Subcutaneous abdominal adipose tissue (tissue), 5 donors: ENCODE data around the gene EPHB4.
"Not testable (repeated sequence)": the region's sequence is repeated elsewhere in the genome, so short reads cannot be mapped to it uniquely, and the experiment has no call there.

ENCODE experiments used
- H3K27ac ChIP-seq: one replicate; pipeline ENCODE4 v1.7.0; 2013; ENCODE audit warnings: low read depth, mild to moderate bottlenecking, inconsistent platforms, low read length, moderate library complexity
- H3K27me3 ChIP-seq, 5 donors: one replicate each; pipeline ENCODE4 v1.7.0; 2013; ENCODE audit warnings: low read length in 5 of 5, inconsistent platforms in 1 of 5; ENCODE audit not compliant: control insufficient read depth in 5 of 5, insufficient read depth in 4 of 5
- H3K36me3 ChIP-seq, 5 donors: one replicate each; pipeline ENCODE4 v1.7.0; 2013; ENCODE audit warnings: low read length in 5 of 5; ENCODE audit not compliant: control insufficient read depth in 5 of 5, insufficient read depth in 5 of 5
- H3K4me1 ChIP-seq, 5 donors: one replicate each; pipeline ENCODE4 v1.7.0; 2013; ENCODE audit warnings: low read length in 5 of 5, mild to moderate bottlenecking in 3 of 5, moderate library complexity in 1 of 5; ENCODE audit not compliant: control insufficient read depth in 5 of 5, insufficient read depth in 5 of 5
- H3K4me3 ChIP-seq, 5 donors: one replicate each; pipeline ENCODE4 v1.7.0; 2013; ENCODE audit warnings: low read length in 5 of 5, low read depth in 1 of 5
- H3K9ac ChIP-seq, 5 donors: one replicate each; pipeline ENCODE4 v1.7.0; 2013; ENCODE audit warnings: low read length in 5 of 5, mild to moderate bottlenecking in 4 of 5, moderate library complexity in 3 of 5
- H3K9me3 ChIP-seq, 5 donors: one replicate each; pipeline ENCODE4 v1.7.0; 2013; ENCODE audit warnings: low read length in 5 of 5; ENCODE audit not compliant: control insufficient read depth in 5 of 5
- donor health status: healthy.
- donor health status: healthy.
- donor health status: healthy.
- donor health status: healthy.
- donor health status: healthy.

The EPHB4 gene

GRCh38 chr7:100765250-100765649 is 62.1 kb downstream of the EPHB4 start:
- no peaks in the 10 kb centered on the region for H3K36me3 ChIP-seq
- H3K27me3 ChIP-seq, result peaks cover 0 to 10% (median 7%) of the 10 kb centered on the region in 5 donors
- no peaks in the 10 kb centered on the region for H3K4me1 ChIP-seq
- H3K9me3 ChIP-seq, result no peaks in the 10 kb centered on the region
- no peak overlapping the region for H3K27ac ChIP-seq
- H3K9ac ChIP-seq, result no peak overlapping the region
- no peak overlapping the region for H3K4me3 ChIP-seq

- Histone ChIP-seq H3K9me3 (no peaks in the 10 kb centered on the region), H3K36me3 (no peaks in the 10 kb centered on the region), H3K27me3 (peaks cover 0 to 11% (median 7%) of the 10 kb centered on the region in 5 donors), H3K4me3 (no peak overlapping the region), H3K9ac (no peak overlapping the region), H3K4me1 (no peaks in the 10 kb centered on the region), H3K27ac (no peak overlapping the region)
Observed at GRCh38 chr7:100764841-100765240, 62.5 kb downstream of the EPHB4 start.

GRCh38 chr7:100763556-100764140 is 63.7 kb downstream of the EPHB4 start:
- H3K27me3 ChIP-seq, result peaks cover 4 to 13% (median 7%) of the 10 kb centered on the region in 5 donors
- H3K36me3 ChIP-seq, result no peaks in the 10 kb centered on the region
- H3K4me3 ChIP-seq, result no peak overlapping the region
- no peaks in the 10 kb centered on the region for H3K4me1 ChIP-seq
- no peak overlapping the region for H3K27ac ChIP-seq
- no peak overlapping the region for H3K9ac ChIP-seq
- H3K9me3 ChIP-seq, result no peaks in the 10 kb centered on the region

GRCh38 chr7:100762841-100763240 is 64.5 kb downstream of the EPHB4 start:
- not testable (repeated sequence) for H3K36me3 ChIP-seq, H3K27ac ChIP-seq, H3K9ac ChIP-seq, H3K4me1 ChIP-seq, H3K9me3 ChIP-seq, H3K4me3 ChIP-seq
- H3K27me3 ChIP-seq, result peaks cover 5 to 13% (median 8%) of the 10 kb centered on the region in 5 donors

GRCh38 chr7:100759357-100760171 is 67.8 kb downstream of the EPHB4 start:
- Histone ChIP-seq H3K27ac (no peak overlapping the region), H3K4me1 (no peaks in the 10 kb centered on the region), H3K4me3 (no peak overlapping the region), H3K27me3 (peaks cover 4 to 13% (median 7%) of the 10 kb centered on the region in 5 donors), H3K9me3 (no peaks in the 10 kb centered on the region), H3K9ac (no peak overlapping the region), H3K36me3 (no peaks in the 10 kb centered on the region)

GRCh38 chr7:100753750-100754149 is 73.6 kb downstream of the EPHB4 start:
- no peak overlapping the region for H3K27ac ChIP-seq
- no peak overlapping the region for H3K4me3 ChIP-seq
- H3K36me3 ChIP-seq, result no peaks in the 10 kb centered on the region
- no peaks in the 10 kb centered on the region for H3K9me3 ChIP-seq
- H3K9ac ChIP-seq, result no peak overlapping the region
- no peaks in the 10 kb centered on the region for H3K4me1 ChIP-seq
- peaks cover 8 to 16% (median 13%) of the 10 kb centered on the region in 5 donors for H3K27me3 ChIP-seq

- Histone ChIP-seq H3K27me3 (peaks cover 6 to 18% (median 16%) of the 10 kb centered on the region in 5 donors), H3K27ac (no peak overlapping the region), H3K4me1 (no peaks in the 10 kb centered on the region)
Observed at GRCh38 chr7:100752994-100753393, 74.3 kb downstream of the EPHB4 start.

More at GRCh38 chr7:100752994-100753393, 74.3 kb downstream of the EPHB4 start:
- Histone ChIP-seq H3K9me3 (no peaks in the 10 kb centered on the region), H3K4me3 (no peak overlapping the region), H3K36me3 (no peaks in the 10 kb centered on the region), H3K9ac (no peak overlapping the region)
